GM12801 (cell line): ENCODE results near the gene AGAP2.

Experiments
- TF ChIP-seq, protein P1 (sequence below): IDR thresholded peaks from one replicate; pipeline ENCODE4 v1.5.1; 2011; ENCODE audit warnings: control low read depth; ENCODE audit not compliant: insufficient read length; ENCODE audit errors: extremely low read depth

Gene AGAP2

DNA sequence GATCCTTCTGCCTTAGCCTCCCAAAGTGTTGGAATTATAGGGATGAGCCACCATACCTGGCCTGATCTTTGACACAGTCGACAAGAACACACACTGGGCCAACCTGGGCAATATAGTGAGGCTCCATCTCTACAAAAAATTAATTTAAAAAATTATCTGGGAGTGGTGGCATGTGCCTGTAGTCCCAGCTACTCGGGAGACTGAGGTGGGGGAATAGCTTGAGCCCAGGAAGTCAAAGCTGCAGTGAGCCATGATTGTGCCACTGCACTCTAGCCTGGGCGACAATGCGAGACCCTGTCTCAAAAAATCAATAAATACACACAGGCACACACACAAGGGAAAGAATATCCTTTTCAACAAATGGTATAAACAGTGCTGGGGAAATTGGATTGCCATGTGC, 50.7 kb downstream of the AGAP2 start:
- TF ChIP-seq, protein P1, sequence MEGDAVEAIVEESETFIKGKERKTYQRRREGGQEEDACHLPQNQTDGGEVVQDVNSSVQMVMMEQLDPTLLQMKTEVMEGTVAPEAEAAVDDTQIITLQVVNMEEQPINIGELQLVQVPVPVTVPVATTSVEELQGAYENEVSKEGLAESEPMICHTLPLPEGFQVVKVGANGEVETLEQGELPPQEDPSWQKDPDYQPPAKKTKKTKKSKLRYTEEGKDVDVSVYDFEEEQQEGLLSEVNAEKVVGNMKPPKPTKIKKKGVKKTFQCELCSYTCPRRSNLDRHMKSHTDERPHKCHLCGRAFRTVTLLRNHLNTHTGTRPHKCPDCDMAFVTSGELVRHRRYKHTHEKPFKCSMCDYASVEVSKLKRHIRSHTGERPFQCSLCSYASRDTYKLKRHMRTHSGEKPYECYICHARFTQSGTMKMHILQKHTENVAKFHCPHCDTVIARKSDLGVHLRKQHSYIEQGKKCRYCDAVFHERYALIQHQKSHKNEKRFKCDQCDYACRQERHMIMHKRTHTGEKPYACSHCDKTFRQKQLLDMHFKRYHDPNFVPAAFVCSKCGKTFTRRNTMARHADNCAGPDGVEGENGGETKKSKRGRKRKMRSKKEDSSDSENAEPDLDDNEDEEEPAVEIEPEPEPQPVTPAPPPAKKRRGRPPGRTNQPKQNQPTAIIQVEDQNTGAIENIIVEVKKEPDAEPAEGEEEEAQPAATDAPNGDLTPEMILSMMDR: no peak

DNA sequence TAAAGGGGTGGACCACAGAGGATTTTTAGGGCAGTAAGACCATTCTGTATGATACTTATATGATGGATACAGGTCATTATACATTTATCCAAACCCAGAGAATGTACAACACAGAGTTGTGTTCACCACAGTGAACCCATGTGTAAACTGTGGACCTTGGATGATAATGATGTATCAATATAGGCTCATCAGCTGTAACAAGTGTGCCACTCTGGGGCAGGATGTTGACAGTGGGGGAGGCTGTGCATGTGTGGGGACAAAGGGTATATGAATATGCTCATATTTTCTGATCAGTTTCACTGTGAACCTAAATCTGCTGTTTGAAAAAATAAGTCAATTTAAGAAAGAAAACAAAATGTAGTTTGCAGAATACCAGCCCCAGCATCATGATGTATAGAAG, 58.8 kb downstream of the AGAP2 start:
- TF ChIP-seq, protein P1: no peak

- TF ChIP-seq, protein P1: no peak
These were observed 63.9 kb downstream of the AGAP2 start for GRCh38 chr12:57674691-57675090.
